Heart left ventricle (tissue), 13 donors: ENCODE measurements around the gene MEGF10.

ENCODE experiments used
- POLR2A ChIP-seq, 2 donors: fragments of 450-650 bp; IDR thresholded peaks; one replicate each; pipeline ENCODE4 v1.6.1; 2017; ENCODE audit warnings: antibody characterized with exemption in 2 of 2, mild to moderate bottlenecking in 2 of 2, moderate library complexity in 2 of 2
- TF ChIP-seq, protein P1 (sequence below), 12 donors: fragments of 200-600 bp; sonication (generic) in 4 of 12; IDR thresholded peaks; one replicate each; pipeline versions ENCODE4 v1.5.0 to v1.8.0; 2018 to 2022; ENCODE audit warnings: antibody characterized with exemption in 12 of 12, mild to moderate bottlenecking in 5 of 12
- donor health status: ischemic (EF 13 %, LVEDD 7.1; RV severe dilation, severe dysfunction).
- donor health status: DM: no; HTN: yes; CAD: no.
- donor health status: DM: no; HTN: no; CAD: no.
- donor health status: ischemic (EF 25% LVEDD 6.9; RV normal size, moderate dysfunction).
- donor health status: ischemic (EF 25% LVEDD 5.7; RV mildly dilated, moderate dysfunction).
- donor health status: ischemic (EF 35%, LVEDD 5.7; RV mildly dilated, moderate dysfunction).
- donor health status: nonischemic (EF 11% LVEDD 7.7; RV severe dilation, severe dysfunction).
- donor health status: DM: yes; HTN: yes; CAD: no.
- donor health status: PGD.
- donor health status: ischemic (EF 29% LVEDD 5.4; RV normal size, mild dysfunction).
- donor health status: nonischemic (EF 23%, LVEDD 6.1; RV moderate dilation, normal function).

DNA sequence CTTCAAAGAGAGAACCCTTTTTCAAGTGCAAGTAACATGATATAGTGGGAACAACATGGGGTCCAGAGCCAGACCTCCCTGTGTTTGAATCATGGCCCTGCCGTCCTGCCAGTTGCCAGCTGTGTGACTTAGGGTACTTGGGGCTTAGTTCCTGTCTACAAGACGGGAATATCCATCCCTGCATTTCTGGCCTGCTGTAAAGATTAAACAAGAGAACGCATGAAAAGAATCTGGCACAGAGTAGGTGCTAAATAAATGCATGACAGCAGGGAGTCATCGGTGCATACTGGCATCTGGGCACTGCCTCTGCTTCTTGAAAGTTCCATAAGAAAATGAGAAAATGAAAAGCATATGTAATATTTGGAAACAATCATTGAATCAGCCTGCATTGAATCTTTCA lies 149.0 kb downstream of the MEGF10 start:
- TF ChIP-seq, protein P1, sequence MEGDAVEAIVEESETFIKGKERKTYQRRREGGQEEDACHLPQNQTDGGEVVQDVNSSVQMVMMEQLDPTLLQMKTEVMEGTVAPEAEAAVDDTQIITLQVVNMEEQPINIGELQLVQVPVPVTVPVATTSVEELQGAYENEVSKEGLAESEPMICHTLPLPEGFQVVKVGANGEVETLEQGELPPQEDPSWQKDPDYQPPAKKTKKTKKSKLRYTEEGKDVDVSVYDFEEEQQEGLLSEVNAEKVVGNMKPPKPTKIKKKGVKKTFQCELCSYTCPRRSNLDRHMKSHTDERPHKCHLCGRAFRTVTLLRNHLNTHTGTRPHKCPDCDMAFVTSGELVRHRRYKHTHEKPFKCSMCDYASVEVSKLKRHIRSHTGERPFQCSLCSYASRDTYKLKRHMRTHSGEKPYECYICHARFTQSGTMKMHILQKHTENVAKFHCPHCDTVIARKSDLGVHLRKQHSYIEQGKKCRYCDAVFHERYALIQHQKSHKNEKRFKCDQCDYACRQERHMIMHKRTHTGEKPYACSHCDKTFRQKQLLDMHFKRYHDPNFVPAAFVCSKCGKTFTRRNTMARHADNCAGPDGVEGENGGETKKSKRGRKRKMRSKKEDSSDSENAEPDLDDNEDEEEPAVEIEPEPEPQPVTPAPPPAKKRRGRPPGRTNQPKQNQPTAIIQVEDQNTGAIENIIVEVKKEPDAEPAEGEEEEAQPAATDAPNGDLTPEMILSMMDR (IDR thresholded peaks at IDR 0.05): no peak
- no peak for TF ChIP-seq POLR2A (IDR thresholded peaks at IDR 0.05)
